Measurements from ENCODE around the gene TNFAIP3.
"Not testable (repeated sequence)": the region's sequence is repeated elsewhere in the genome, so short reads cannot be mapped to it uniquely, and the experiment has no call there.

The TNFAIP3 gene

DNA sequence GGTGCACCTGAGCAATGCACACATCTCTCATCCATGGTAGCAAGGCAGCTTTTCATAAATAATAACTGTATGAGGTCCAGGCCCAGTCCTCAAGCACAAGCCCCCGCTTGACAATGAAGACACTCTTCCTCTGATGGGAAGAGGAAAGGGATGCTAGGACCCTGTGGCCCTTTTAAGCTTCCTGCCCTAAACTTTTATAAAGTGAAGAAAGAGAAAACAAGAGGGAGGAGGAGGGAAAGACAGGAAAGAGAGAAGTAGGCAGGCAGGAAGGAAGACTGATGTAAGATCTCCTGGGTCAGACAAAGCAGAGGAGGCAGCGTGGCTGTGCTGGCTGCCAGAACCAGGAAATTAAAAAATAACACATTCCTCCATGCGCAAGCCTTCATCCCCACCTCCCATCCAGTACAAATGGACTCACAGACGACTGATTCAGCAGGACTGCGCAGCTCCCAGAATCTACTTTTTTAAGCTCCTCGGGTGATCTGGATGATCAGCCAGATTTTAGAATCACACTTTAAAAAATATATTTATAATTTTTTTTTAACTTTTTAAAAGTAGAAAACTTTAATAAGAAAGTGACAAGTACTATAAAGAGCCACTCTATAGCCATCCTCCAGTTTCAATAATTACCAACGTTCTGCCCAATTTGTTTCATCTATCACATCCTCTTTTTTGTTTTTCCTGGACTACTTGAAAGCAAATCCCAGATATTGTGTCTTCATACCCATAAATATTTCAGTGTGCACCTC lies 16.5 kb downstream of the TNFAIP3 start:
- Histone ChIP-seq H3K27me3 (replicated peaks; ENCODE audit: control insufficient read depth, insufficient read depth, low read length, poor library complexity, severe bottlenecking) (no peaks in the 10 kb centered on the region), H3K9me3 (ENCODE audit: control insufficient read depth, low read length) (no peaks in the 10 kb centered on the region), H3K36me3 (ENCODE audit: control insufficient read depth, insufficient read depth, low read length) (peaks cover 42% of the 10 kb centered on the region), H3K4me3 (ENCODE audit: insufficient read depth, low read depth, low read length, poor library complexity, severe bottlenecking) (no peak overlapping the region), H3K27ac (ENCODE audit: insufficient read depth, low read length, poor library complexity, severe bottlenecking) (peak overlapping the region; percentile 51), H3K4me1 (ENCODE audit: control insufficient read depth, insufficient read depth, low read length, poor library complexity, severe bottlenecking) (peaks cover 33% of the 10 kb centered on the region)
- DNase-seq: peak in 2 of 3 donors; percentile 53

DNA sequence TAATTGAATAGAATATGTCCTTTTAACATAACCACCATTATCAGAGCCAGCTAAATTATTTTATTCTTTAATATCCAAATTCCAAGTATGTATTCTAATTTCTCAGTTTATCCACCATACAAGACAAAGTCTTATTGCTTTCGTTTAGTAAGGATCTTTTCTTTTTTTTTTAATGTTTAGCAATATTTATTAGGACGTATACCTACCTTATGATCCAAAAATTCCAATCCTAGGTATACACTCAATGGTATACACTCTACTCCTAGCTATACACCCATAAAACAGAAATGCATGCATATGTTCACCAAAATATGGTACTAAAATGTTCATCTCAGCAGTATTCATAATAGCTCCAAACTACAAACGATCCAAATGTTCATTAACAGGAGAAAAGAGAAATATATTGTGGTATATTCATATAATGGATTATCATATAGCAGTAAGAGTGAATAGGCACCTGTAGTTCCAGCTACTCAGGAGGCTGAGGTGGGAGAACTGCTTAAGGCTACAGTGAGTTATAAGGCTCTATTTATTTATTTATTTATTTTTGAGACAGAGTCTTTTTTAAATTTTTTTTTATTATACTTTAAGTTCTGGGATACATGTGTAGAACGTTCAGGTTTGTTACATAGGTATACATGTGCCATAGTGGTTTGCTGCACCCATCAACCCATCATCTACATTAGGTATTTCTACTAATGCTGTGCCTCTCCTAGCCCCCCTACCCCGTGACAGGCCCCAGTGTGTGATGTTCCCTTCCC lies 17.3 kb downstream of the TNFAIP3 start:
- peaks cover 28% of the 10 kb centered on the region for H3K4me1 ChIP-seq (ENCODE audit: control insufficient read depth, insufficient read depth, low read length, poor library complexity, severe bottlenecking)
- no peak for DNase-seq
- no peak overlapping the region for H3K4me3 ChIP-seq (ENCODE audit: insufficient read depth, low read depth, low read length, poor library complexity, severe bottlenecking)
- peaks cover 34% of the 10 kb centered on the region for H3K36me3 ChIP-seq (ENCODE audit: control insufficient read depth, insufficient read depth, low read length)
- no peaks in the 10 kb centered on the region for H3K27me3 ChIP-seq (replicated peaks; ENCODE audit: control insufficient read depth, insufficient read depth, low read length, poor library complexity, severe bottlenecking)
- H3K9me3 ChIP-seq (ENCODE audit: control insufficient read depth, low read length): no peaks in the 10 kb centered on the region
- no peak overlapping the region for H3K27ac ChIP-seq (ENCODE audit: insufficient read depth, low read length, poor library complexity, severe bottlenecking)

DNA sequence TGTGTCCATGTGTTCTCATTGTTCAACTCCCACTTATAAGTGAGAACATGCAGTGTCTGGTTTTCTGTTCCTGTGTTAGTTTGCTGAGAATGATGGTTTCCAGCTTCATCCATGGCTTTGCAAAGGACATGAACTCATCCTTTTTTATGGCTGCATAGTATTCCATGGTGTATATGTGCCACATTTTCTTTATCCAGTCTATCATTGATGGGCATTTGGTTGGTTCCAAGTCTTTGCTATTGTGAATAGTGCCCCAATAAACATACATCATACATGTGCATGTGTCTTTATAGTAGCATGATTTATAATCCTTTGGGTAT lies 17.8 kb downstream of the TNFAIP3 start:
- H3K4me3 ChIP-seq (ENCODE audit: insufficient read depth, low read depth, low read length, poor library complexity, severe bottlenecking); H3K9me3 ChIP-seq (ENCODE audit: control insufficient read depth, low read length); DNase-seq; H3K27ac ChIP-seq (ENCODE audit: insufficient read depth, low read length, poor library complexity, severe bottlenecking); H3K27me3 ChIP-seq (replicated peaks; ENCODE audit: control insufficient read depth, insufficient read depth, low read length, poor library complexity, severe bottlenecking): not testable (repeated sequence)
- Histone ChIP-seq H3K4me1 (ENCODE audit: control insufficient read depth, insufficient read depth, low read length, poor library complexity, severe bottlenecking) (peaks cover 24% of the 10 kb centered on the region), H3K36me3 (ENCODE audit: control insufficient read depth, insufficient read depth, low read length) (peaks cover 29% of the 10 kb centered on the region)

DNA sequence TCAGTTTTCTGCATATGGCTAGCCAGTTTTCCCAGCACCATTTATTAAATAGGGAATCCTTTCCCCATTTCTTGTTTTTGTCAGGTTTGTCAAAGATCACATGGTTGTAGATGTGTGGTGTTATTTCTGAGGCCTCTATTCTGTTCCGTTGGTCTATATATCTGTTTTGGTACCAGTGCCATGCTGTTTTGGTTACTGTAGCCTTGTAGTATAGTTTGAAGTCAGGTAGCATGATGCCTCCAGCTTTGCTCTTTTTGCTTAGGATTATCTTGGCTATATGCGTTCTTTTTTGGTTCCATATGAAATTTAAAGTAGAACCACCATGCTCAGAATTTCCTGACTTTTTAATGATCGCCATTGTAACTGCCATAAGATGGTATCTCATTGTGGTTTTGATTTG lies 19.2 kb downstream of the TNFAIP3 start:
- H3K27me3 ChIP-seq (replicated peaks; ENCODE audit: control insufficient read depth, insufficient read depth, low read length, poor library complexity, severe bottlenecking); H3K4me3 ChIP-seq (ENCODE audit: insufficient read depth, low read depth, low read length, poor library complexity, severe bottlenecking); H3K27ac ChIP-seq (ENCODE audit: insufficient read depth, low read length, poor library complexity, severe bottlenecking); H3K9me3 ChIP-seq (ENCODE audit: control insufficient read depth, low read length); DNase-seq: not testable (repeated sequence)
- Histone ChIP-seq H3K36me3 (ENCODE audit: control insufficient read depth, insufficient read depth, low read length) (peaks cover 15% of the 10 kb centered on the region), H3K4me1 (ENCODE audit: control insufficient read depth, insufficient read depth, low read length, poor library complexity, severe bottlenecking) (peaks cover 18% of the 10 kb centered on the region)

DNA sequence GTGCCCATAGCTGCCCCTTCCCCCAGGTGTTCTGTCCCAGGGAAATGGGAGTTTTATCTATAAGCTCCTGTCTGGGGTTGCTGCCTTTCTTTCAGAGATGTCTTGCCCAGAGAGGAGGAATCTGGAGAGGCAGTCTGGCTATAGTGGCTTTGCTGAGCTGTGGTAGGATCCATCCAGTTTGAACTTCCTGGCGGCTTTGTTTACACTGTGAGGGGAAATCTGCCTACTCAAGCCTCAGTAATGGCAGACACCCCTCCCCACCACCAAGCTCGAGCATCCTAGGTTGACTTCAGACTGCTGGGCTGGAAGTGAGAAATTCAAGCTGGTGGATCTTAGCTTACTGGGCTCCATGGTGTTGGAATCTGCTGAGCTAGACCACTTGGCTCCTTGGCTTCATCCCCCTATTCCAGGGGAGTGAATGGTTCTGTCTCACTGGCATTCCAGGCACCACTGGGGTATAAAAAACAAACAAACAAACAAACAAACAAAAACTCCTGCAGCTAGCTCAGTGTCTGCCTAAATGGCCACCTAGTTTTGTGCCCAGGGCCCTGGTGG lies 24.0 kb downstream of the TNFAIP3 start:
- H3K27me3 ChIP-seq (replicated peaks; ENCODE audit: control insufficient read depth, insufficient read depth, low read length, poor library complexity, severe bottlenecking): no peaks in the 10 kb centered on the region

DNA sequence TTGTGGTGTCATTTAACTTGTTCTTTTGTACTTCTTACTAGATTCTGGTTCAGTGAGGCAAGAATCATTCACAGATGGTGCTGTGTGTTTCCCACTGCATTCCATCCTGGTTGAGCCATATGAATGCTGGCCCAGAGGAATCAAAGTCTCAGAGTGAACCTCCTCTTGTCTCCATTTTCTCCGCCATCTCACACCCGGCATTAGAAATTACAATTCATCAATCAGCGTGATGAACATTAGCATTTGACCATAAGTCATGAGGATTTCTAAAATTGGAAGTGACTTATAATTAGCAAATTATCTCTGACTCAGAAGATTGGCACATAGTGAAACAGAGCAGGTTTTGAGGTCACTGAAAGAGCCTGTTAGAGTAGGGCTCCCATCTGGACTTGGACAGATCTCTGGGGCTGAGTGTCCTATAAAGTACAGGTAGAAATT lies 25.2 kb downstream of the TNFAIP3 start:
- H3K9me3 ChIP-seq (ENCODE audit: control insufficient read depth, low read length): no peaks in the 10 kb centered on the region
- H3K4me1 ChIP-seq (ENCODE audit: control insufficient read depth, insufficient read depth, low read length, poor library complexity, severe bottlenecking): no peaks in the 10 kb centered on the region
- H3K27me3 ChIP-seq (replicated peaks; ENCODE audit: control insufficient read depth, insufficient read depth, low read length, poor library complexity, severe bottlenecking): no peaks in the 10 kb centered on the region
- H3K27ac ChIP-seq (ENCODE audit: insufficient read depth, low read length, poor library complexity, severe bottlenecking): no peak overlapping the region
- H3K36me3 ChIP-seq (ENCODE audit: control insufficient read depth, insufficient read depth, low read length): no peaks in the 10 kb centered on the region
- no peak for DNase-seq
- no peak overlapping the region for H3K4me3 ChIP-seq (ENCODE audit: insufficient read depth, low read depth, low read length, poor library complexity, severe bottlenecking)

More for the DNA sequence above, 24.0 kb downstream of the TNFAIP3 start:
- H3K9me3 ChIP-seq (ENCODE audit: control insufficient read depth, low read length): no peaks in the 10 kb centered on the region
- H3K27ac ChIP-seq (ENCODE audit: insufficient read depth, low read length, poor library complexity, severe bottlenecking): no peak overlapping the region
- no peaks in the 10 kb centered on the region for H3K4me1 ChIP-seq (ENCODE audit: control insufficient read depth, insufficient read depth, low read length, poor library complexity, severe bottlenecking)
- no peak for DNase-seq
- H3K36me3 ChIP-seq (ENCODE audit: control insufficient read depth, insufficient read depth, low read length): no peaks in the 10 kb centered on the region
- no peak overlapping the region for H3K4me3 ChIP-seq (ENCODE audit: insufficient read depth, low read depth, low read length, poor library complexity, severe bottlenecking)

DNA sequence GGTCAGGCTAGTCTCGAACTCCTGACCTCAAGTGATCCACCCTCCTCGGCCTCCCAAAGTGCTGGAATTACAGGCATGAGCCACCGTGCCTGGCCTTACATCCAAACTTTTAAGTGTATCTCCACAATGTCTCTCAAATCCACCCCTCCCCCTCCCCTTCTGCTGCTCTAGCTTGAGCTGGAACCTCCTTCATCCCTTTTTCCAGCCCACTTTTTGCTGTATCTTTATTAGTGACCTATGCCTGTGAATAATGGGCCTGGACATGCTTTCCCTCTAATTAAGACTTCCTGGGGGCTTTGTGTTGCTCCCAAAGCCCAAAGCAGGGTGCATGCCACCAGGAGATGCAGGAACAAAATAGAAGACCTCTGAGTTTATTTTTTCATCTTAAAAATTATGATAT lies 26.1 kb downstream of the TNFAIP3 start:
- no peak overlapping the region for H3K27ac ChIP-seq (ENCODE audit: insufficient read depth, low read length, poor library complexity, severe bottlenecking)

DNA sequence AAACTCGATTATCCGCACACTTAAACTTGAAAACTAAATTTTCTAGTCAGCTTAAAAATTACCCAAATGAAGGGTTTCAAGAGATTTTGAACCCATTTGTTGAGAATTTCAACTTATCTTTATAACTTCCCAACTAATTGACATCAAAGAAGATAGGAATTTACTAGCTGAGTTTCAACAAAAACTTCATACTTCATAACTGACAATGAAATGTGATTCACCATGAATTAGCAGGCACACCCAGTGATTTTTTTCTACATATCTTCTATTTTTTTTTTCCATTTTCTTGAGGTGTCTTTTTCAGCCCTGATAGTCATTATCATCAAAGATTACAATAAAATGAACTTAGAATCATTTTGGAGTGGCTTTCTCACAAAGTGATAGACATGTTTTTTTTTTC lies 26.7 kb downstream of the TNFAIP3 start:
- Histone ChIP-seq H3K4me1 (ENCODE audit: control insufficient read depth, insufficient read depth, low read length, poor library complexity, severe bottlenecking) (no peaks in the 10 kb centered on the region), H3K4me3 (ENCODE audit: insufficient read depth, low read depth, low read length, poor library complexity, severe bottlenecking) (no peak overlapping the region), H3K27ac (ENCODE audit: insufficient read depth, low read length, poor library complexity, severe bottlenecking) (no peak overlapping the region), H3K27me3 (replicated peaks; ENCODE audit: control insufficient read depth, insufficient read depth, low read length, poor library complexity, severe bottlenecking) (no peaks in the 10 kb centered on the region), H3K9me3 (ENCODE audit: control insufficient read depth, low read length) (no peaks in the 10 kb centered on the region), H3K36me3 (ENCODE audit: control insufficient read depth, insufficient read depth, low read length) (no peaks in the 10 kb centered on the region)
- no peak for DNase-seq

More for the DNA sequence above, 26.1 kb downstream of the TNFAIP3 start:
- no peaks in the 10 kb centered on the region for H3K4me1 ChIP-seq (ENCODE audit: control insufficient read depth, insufficient read depth, low read length, poor library complexity, severe bottlenecking)
- H3K9me3 ChIP-seq (ENCODE audit: control insufficient read depth, low read length): no peaks in the 10 kb centered on the region
- H3K4me3 ChIP-seq (ENCODE audit: insufficient read depth, low read depth, low read length, poor library complexity, severe bottlenecking): no peak overlapping the region
- no peaks in the 10 kb centered on the region for H3K27me3 ChIP-seq (replicated peaks; ENCODE audit: control insufficient read depth, insufficient read depth, low read length, poor library complexity, severe bottlenecking)
- H3K36me3 ChIP-seq (ENCODE audit: control insufficient read depth, insufficient read depth, low read length): no peaks in the 10 kb centered on the region
- no peak for DNase-seq

DNA sequence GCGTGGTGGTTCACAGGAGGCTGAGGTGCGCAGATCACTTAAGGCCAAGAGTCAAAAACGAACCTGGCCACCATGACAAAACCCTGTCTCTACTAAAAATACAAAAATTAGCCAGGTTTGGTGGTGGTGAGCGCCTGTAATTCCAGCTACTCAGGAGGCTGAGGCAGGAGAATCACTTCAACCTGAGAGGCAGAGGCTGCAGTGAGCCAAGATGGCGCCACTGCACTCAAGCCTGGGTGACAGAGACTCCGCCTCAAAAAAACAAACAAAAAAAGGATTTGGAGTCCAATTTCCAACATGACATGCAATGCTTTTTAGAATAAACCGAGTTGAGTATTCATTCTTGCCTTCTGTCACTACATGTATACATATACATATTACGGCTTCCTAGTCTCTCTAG lies 27.3 kb downstream of the TNFAIP3 start:
- H3K36me3 ChIP-seq (ENCODE audit: control insufficient read depth, insufficient read depth, low read length); H3K27me3 ChIP-seq (replicated peaks; ENCODE audit: control insufficient read depth, insufficient read depth, low read length, poor library complexity, severe bottlenecking); DNase-seq; H3K9me3 ChIP-seq (ENCODE audit: control insufficient read depth, low read length); H3K4me1 ChIP-seq (ENCODE audit: control insufficient read depth, insufficient read depth, low read length, poor library complexity, severe bottlenecking); H3K4me3 ChIP-seq (ENCODE audit: insufficient read depth, low read depth, low read length, poor library complexity, severe bottlenecking); H3K27ac ChIP-seq (ENCODE audit: insufficient read depth, low read length, poor library complexity, severe bottlenecking): not testable (repeated sequence)

DNA sequence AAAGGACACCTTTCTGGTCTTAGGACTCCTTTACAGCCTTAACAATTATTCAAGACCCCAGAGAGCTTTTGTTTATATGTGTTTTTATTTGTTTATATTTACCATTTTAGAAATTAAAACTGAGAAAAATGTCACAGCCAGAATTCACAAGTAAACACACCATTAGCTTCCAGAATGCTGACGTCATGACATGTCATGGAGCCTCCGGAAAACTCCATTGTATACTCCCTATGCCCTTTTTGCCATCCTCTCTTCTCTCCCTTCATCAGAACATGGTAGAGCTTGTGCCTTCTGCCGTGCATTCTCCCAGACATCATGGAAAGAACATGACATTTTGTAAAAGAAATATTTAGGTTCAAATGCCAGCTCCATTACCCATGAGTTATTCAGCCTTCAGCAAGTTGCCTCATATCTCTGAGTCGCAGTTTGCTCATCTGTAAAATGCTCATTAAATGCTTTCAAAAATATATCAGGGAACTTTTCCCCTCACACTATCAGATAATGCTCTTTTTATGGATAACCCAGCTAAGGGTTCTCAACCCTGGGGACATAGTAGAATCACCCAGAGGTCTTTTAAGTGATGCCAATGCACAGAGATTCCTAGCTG lies 27.8 kb downstream of the TNFAIP3 start:
- Histone ChIP-seq H3K4me1 (ENCODE audit: control insufficient read depth, insufficient read depth, low read length, poor library complexity, severe bottlenecking) (no peaks in the 10 kb centered on the region), H3K27me3 (replicated peaks; ENCODE audit: control insufficient read depth, insufficient read depth, low read length, poor library complexity, severe bottlenecking) (no peaks in the 10 kb centered on the region), H3K27ac (ENCODE audit: insufficient read depth, low read length, poor library complexity, severe bottlenecking) (no peak overlapping the region), H3K4me3 (ENCODE audit: insufficient read depth, low read depth, low read length, poor library complexity, severe bottlenecking) (no peak overlapping the region), H3K36me3 (ENCODE audit: control insufficient read depth, insufficient read depth, low read length) (no peaks in the 10 kb centered on the region), H3K9me3 (ENCODE audit: control insufficient read depth, low read length) (no peaks in the 10 kb centered on the region)
- DNase-seq: no peak

All from effector memory CD4-positive, alpha-beta T cell (primary cell).